HepG2 (cell line): Measurements from ENCODE around the gene TIPIN. TPM values are rescaled to one million over a fixed set of nuclear protein-coding genes. Genes with fewer than 3 reads are reported as not detected.

Source experiments
- CEBPB ChIP-seq: IDR thresholded peaks from 2 replicates; pipeline ENCODE4 v1.6.1; 2011; ENCODE audit warnings: low read depth, low read length, improper control_type of control experiment, borderline replicate concordance
- NR0B2 ChIP-seq: sonication (generic); formaldehyde crosslinking; IDR thresholded peaks from 2 replicates; pipeline ENCODE4 v1.4.0; 2020; ENCODE audit warnings: mild to moderate bottlenecking, missing genetic modification reagents
- PRMT3 ChIP-seq: sonication (generic); formaldehyde crosslinking; IDR thresholded peaks from 2 replicates; pipeline ENCODE4 v1.8.1; 2022; ENCODE audit warnings: low read depth, mild to moderate bottlenecking, moderate library complexity, missing genetic modification reagents, borderline replicate concordance
- RELA ChIP-seq: sonication (generic); formaldehyde crosslinking; IDR thresholded peaks from 2 replicates; pipeline ENCODE4 v1.4.0; 2020; ENCODE audit warnings: missing genetic modification reagents
- THAP9 ChIP-seq: sonication (generic); formaldehyde crosslinking; IDR thresholded peaks from 2 replicates; pipeline ENCODE4; 2020; ENCODE audit warnings: missing genetic modification reagents, mild to moderate bottlenecking, borderline replicate concordance
- U2AF1 ChIP-seq: fragments of 200-400 bp; formaldehyde crosslinking; optimal IDR thresholded peaks from 2 replicates; pipeline ENCODE3; 2017; ENCODE audit warnings: mild to moderate bottlenecking, low read depth, low read length
- XRCC5 ChIP-seq: fragments of 200-400 bp; formaldehyde crosslinking; optimal IDR thresholded peaks from 2 replicates; pipeline ENCODE3; 2017; ENCODE audit warnings: mild to moderate bottlenecking, low read length
- ZBTB44 ChIP-seq: sonication (generic); formaldehyde crosslinking; IDR thresholded peaks from 2 replicates; pipeline ENCODE4 v1.4.0; 2020; ENCODE audit warnings: missing genetic modification reagents
- ZNF10 ChIP-seq: sonication (generic); formaldehyde crosslinking; IDR thresholded peaks from 2 replicates; pipeline ENCODE4 v1.4.0; 2020; ENCODE audit warnings: mild to moderate bottlenecking, low read depth, missing genetic modification reagents, borderline replicate concordance
- ZNF143 ChIP-seq: sonication (generic); formaldehyde crosslinking; IDR thresholded peaks from 2 replicates; pipeline ENCODE4 v1.4.0; 2020; ENCODE audit warnings: missing genetic modification reagents
- ZNF256 ChIP-seq: sonication (generic); formaldehyde crosslinking; conservative IDR thresholded peaks from 2 replicates; pipeline ENCODE4 v1.4.0; 2020; ENCODE audit warnings: missing genetic modification reagents
- ZNF326 ChIP-seq: sonication (generic); formaldehyde crosslinking; IDR thresholded peaks from 2 replicates; pipeline ENCODE4 v1.4.0; 2020; ENCODE audit warnings: missing genetic modification reagents, borderline replicate concordance
- ZNF501 ChIP-seq: sonication (generic); formaldehyde crosslinking; IDR thresholded peaks from 2 replicates; pipeline ENCODE4 v1.5.1; 2020; ENCODE audit warnings: mild to moderate bottlenecking, moderate library complexity, missing genetic modification reagents
- ZNF629 ChIP-seq: sonication (generic); formaldehyde crosslinking; conservative IDR thresholded peaks from 2 replicates; pipeline ENCODE4 v1.5.0; 2020; ENCODE audit warnings: missing genetic modification reagents
- ZNF644 ChIP-seq: IDR thresholded peaks from 2 replicates; pipeline ENCODE4 v1.6.1; 2016; ENCODE audit warnings: low read depth
- ZNF772 ChIP-seq: sonication (generic); formaldehyde crosslinking; IDR thresholded peaks from 2 replicates; pipeline ENCODE4 v1.5.0; 2020; ENCODE audit warnings: mild to moderate bottlenecking, missing genetic modification reagents
- polyA plus RNA-seq, 8 experiments: library from polyadenylated mRNA; depleted of rRNA in 3 of 8; stranded (reverse) in 7 of 8; unstranded in 1 of 8; fragments of >200 nt; fragmentation: Illumina TruSeq in 4 of 8; extraction: Trizol in 4 of 8; gene quantifications; 2 replicates each; pipeline versions ENCODE4 v1.2.1 to v1.2.3, GENCODE V29; 2011 to 2016; ENCODE audit warnings: low read depth in 4 of 8, missing spikeins in 1 of 8, mixed read lengths in 1 of 8; ENCODE audit not compliant: insufficient read depth in 1 of 8
- total RNA-seq, 5 experiments: library from RNA; depleted of rRNA; stranded (reverse); fragments of >200 nt; fragmentation: Illumina TruSeq; extraction: Trizol; gene quantifications; 2 replicates each; pipeline ENCODE4 v1.2.3, GENCODE V29; 2016; ENCODE audit warnings: low read depth in 1 of 5
- TF ChIP-seq, protein P1 (sequence below): sonication (generic); formaldehyde crosslinking; IDR thresholded peaks from 2 replicates; pipeline ENCODE4 v1.4.0; 2020; ENCODE audit warnings: missing genetic modification reagents, low read depth, mild to moderate bottlenecking, borderline replicate concordance
- TF ChIP-seq, protein P2 (sequence below): sonication (generic); formaldehyde crosslinking; IDR thresholded peaks from 2 replicates; pipeline ENCODE4 v1.4.0; 2020; ENCODE audit warnings: missing genetic modification reagents
- TF ChIP-seq, protein P3 (sequence below): sonication (generic); formaldehyde crosslinking; IDR thresholded peaks from 2 replicates; pipeline ENCODE4 v1.5.0; 2020; ENCODE audit warnings: missing genetic modification reagents

The TIPIN gene
- total and polyA plus RNA-seq, 2 of the 13 experiments (the other 11 are each of a cell fraction or from before 2014, with no cell fraction given) = 2.7 to 28.6 TPM

DNA sequence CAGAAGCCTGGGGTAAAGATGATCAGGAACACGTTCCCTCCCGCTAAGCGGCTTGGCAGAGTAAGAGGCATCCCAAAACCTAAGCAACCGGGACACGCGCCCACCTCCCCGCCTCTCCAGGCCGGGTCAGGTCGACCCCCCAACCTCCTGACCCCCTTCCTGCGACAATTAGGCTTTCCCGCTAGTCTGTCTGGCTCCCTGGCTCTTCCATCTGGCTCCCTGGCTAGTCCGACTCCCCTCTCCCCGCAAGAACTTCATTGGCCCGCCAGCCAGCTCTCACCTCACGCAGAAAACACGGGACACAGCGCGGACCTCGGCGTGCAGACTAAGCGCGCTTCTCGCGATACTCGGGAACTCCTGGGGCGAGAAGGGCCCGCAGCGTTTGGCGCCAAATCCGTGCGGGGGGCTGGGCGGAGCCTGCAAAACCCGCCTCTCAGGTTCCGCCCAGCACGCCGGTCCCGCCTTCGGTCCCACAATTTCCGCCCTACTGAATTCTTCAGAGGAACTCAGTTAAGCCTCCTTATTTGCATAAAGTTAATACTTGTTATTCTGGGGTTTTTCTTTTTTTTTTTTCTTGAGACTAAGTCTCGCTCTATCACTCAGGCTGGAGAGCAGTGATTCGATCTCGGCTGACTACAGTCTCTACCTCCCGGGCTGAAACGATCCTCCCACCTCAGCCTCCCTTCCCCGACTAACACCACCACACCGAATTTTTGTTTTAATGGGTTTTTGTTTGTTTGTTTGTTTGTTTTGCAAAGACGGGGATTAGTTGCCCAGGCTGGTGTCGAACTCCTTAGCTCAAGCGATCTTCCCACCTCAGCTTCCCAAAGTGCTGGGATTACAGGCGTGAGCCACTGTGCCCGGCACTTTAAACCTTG lies at the start of gene TIPIN (continued):
- TF ChIP-seq ZNF501 (CRISPR knock-in tag) (peak; percentile 94), NR0B2 (CRISPR knock-in tag) (no peak), PRMT3 (peak; percentile 78; the same call in 1 of the 2 replicates), THAP9 (peak; percentile 52; the same call in 1 of the 2 replicates), RELA (CRISPR knock-in tag) (no peak), ZNF10 (CRISPR knock-in tag) (no peak), CEBPB (no peak), ZNF772 (CRISPR knock-in tag) (peak; percentile 78; the same call in 1 of the 2 replicates), ZNF629 (CRISPR knock-in tag) (no peak), ZBTB44 (0 out of 2 replicates have a peak, but pooled peaks have one; percentile 66), U2AF1 (no peak), ZNF143 (CRISPR knock-in tag) (peak; percentile 21; the same call in 1 of the 2 replicates), ZNF326 (no peak), ZNF256 (CRISPR knock-in tag) (no peak), ZNF644 (CRISPR knock-in tag) (no peak), XRCC5 (peak; percentile 67)
- TF ChIP-seq, protein P1, sequence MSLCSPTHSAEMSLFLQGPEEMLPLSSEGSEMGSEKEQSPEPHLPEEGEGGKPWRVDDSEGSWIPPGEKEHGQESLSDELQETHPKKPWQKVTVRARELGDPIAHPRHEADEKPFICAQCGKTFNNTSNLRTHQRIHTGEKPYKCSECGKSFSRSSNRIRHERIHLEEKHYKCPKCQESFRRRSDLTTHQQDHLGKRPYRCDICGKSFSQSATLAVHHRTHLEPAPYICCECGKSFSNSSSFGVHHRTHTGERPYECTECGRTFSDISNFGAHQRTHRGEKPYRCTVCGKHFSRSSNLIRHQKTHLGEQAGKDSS (CRISPR knock-in tag) = no peak
- TF ChIP-seq, protein P2, sequence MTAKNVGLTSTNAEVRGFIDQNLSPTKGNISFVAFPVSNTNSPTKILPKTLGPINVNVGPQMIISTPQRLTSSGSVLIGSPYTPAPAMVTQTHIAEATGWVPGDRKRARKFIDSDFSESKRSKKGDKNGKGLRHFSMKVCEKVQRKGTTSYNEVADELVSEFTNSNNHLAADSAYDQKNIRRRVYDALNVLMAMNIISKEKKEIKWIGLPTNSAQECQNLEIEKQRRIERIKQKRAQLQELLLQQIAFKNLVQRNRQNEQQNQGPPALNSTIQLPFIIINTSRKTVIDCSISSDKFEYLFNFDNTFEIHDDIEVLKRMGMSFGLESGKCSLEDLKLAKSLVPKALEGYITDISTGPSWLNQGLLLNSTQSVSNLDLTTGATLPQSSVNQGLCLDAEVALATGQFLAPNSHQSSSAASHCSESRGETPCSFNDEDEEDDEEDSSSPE (CRISPR knock-in tag) = peak; percentile 98
- TF ChIP-seq, protein P3, sequence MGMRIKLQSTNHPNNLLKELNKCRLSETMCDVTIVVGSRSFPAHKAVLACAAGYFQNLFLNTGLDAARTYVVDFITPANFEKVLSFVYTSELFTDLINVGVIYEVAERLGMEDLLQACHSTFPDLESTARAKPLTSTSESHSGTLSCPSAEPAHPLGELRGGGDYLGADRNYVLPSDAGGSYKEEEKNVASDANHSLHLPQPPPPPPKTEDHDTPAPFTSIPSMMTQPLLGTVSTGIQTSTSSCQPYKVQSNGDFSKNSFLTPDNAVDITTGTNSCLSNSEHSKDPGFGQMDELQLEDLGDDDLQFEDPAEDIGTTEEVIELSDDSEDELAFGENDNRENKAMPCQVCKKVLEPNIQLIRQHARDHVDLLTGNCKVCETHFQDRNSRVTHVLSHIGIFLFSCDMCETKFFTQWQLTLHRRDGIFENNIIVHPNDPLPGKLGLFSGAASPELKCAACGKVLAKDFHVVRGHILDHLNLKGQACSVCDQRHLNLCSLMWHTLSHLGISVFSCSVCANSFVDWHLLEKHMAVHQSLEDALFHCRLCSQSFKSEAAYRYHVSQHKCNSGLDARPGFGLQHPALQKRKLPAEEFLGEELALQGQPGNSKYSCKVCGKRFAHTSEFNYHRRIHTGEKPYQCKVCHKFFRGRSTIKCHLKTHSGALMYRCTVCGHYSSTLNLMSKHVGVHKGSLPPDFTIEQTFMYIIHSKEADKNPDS = no peak
